Measurements from ENCODE around the gene FASLG. TPM values are rescaled to one million over a fixed set of nuclear protein-coding genes. Genes with fewer than 3 reads are reported as not detected.

FASLG gene
- total RNA-seq, 2 experiments from 2014 or later = 6.2 to 6.5 TPM

DNA sequence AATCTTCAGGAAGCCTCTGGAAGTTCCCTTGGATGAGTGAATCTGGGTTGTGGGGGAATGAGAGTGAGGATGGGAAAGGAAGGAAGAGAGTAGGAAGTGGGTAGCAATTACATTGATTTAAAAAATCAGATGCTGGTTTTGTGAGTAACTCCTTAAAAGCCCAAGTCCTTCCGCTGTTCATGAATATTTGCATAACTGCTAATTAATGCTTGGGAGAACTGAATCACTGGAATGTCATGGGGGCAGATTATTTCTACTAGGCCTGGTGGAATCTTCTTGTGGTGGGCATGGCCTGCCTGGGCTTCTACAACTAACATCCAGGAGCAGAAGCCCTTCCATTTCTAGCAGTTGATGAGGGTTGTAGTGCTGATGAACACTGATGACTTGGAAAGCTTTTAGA is 52.7 kb downstream of the FASLG start:
- Mint-ChIP-seq H3K4me1 (ENCODE audit: low read depth) (peaks cover 56% of the 10 kb centered on the region), H3K4me3 (no peak overlapping the region), H3K36me3 (ENCODE audit: low read depth) (peaks cover 6% of the 10 kb centered on the region), H3K9me3 (ENCODE audit: insufficient read depth) (no peaks in the 10 kb centered on the region), H3K27me3 (ENCODE audit: low read depth) (peaks cover 2% of the 10 kb centered on the region), H3K27ac (no peak overlapping the region)
- POLR2A ChIA-PET = no interaction called here
- ATAC-seq = no peak
- CTCF ChIA-PET = interaction anchor here (1.0 kb wide), 1 partner anchor 101 kb away, joined by 3 read pairs; no protein-coding TSS in a partner anchor
- no peak for DNase-seq

DNA sequence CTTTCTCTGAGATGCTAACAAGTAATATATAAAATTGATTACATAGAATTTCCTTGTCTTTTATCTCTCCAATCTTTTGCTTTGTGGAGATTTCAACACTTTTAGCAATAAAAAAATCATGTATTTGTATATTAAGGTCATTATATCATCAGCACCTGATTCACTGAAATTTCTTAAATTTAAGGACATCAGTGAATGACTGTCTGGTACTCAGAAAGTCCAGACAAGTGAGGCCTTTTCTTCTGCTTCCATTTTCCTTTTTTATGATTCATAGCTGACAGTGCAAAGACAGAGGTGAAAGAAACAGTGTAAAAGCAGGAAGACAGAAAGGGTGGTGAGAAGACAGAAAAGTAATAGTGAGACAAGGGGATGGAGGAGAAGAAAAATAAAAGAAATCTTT is 54.6 kb downstream of the FASLG start:
- Mint-ChIP-seq H3K4me1 (ENCODE audit: low read depth) (peaks cover 51% of the 10 kb centered on the region), H3K4me3 (no peak overlapping the region), H3K27ac (no peak overlapping the region), H3K36me3 (ENCODE audit: low read depth) (peaks cover 8% of the 10 kb centered on the region), H3K9me3 (ENCODE audit: insufficient read depth) (no peaks in the 10 kb centered on the region), H3K27me3 (ENCODE audit: low read depth) (peaks cover 2% of the 10 kb centered on the region)
- no peak for DNase-seq
- POLR2A ChIA-PET = interaction anchor here (1.2 kb wide), 1 partner anchor 38 kb away, joined by 3 read pairs; no protein-coding TSS in a partner anchor
- ATAC-seq = no peak
- CTCF ChIA-PET = interaction anchor here (1.0 to 2.7 kb wide), 7 partner anchors 12 to 329 kb away, joined by 3 to 12 read pairs (median 4); no protein-coding TSS in a partner anchor

Other genes with a start within 250 kb of the FASLG start
- not detected for gene C1orf105, start 238.4 kb upstream of the FASLG start, total RNA-seq
- 10 to 100 TPM; 25.4 to 27.0 TPM for gene PIGC, start 215.0 kb upstream of the FASLG start, total RNA-seq
- gene SUCO, start 126.0 kb upstream of the FASLG start, total RNA-seq = 10 to 100 TPM; 38.4 to 42.6 TPM

Measured in activated CD8-positive, alpha-beta T cell treated with anti-CD3 and anti-CD28 coated beads, Interleukin-2, amount 10 ng/mL, durations not matched to agents 7 days and 5 days (primary cell).